MM.1S (cell line): ENCODE measurements around the gene RAB44.

Source experiments
- DNase-seq: peaks from one replicate; pipeline ENCODE4 v3.0.0-alpha.2; 2015
- H2AFZ ChIP-seq: fragments of 300-600 bp; sonication (generic); 2 replicates; pipeline ENCODE4 v1.6.0; 2016; ENCODE audit warnings: antibody characterized with exemption, low read length
- H3F3A ChIP-seq: fragments of 300-600 bp; sonication (generic); 2 replicates; pipeline ENCODE4 v1.6.1; 2016; ENCODE audit warnings: mild to moderate bottlenecking, antibody characterized with exemption, low read length, moderate library complexity, mixed read lengths; ENCODE audit not compliant: insufficient read depth
- H3K27ac ChIP-seq: fragments of 300-600 bp; sonication (generic); 2 replicates; pipeline ENCODE4 v1.5.1; 2016; ENCODE audit warnings: mild to moderate bottlenecking, low read length
- H3K27me3 ChIP-seq: fragments of 300-600 bp; sonication (generic); replicated peaks from 2 replicates; pipeline ENCODE4 v1.6.0; 2016; ENCODE audit warnings: low read length; ENCODE audit not compliant: insufficient read depth
- H3K36me3 ChIP-seq: fragments of 300-600 bp; sonication (generic); replicated peaks from 2 replicates; pipeline ENCODE4 v1.6.1; 2016; ENCODE audit warnings: mild to moderate bottlenecking, low read length, mixed read lengths; ENCODE audit not compliant: insufficient read depth
- H3K4me1 ChIP-seq: fragments of 300-600 bp; sonication (generic); 2 replicates; pipeline ENCODE4 v1.6.1; 2016; ENCODE audit warnings: low read length, mixed read lengths
- H3K4me2 ChIP-seq: fragments of 300-600 bp; sonication (generic); 2 replicates; pipeline ENCODE4 v1.6.0; 2016; ENCODE audit warnings: low read depth, low read length
- H3K4me3 ChIP-seq: fragments of 300-600 bp; sonication (generic); 2 replicates; pipeline ENCODE4 v1.5.1; 2016; ENCODE audit warnings: low read length, mixed read lengths
- H3K79me2 ChIP-seq: fragments of 300-600 bp; sonication (generic); 2 replicates; pipeline ENCODE4 v1.6.1; 2016; ENCODE audit warnings: mixed run types, low read length, mixed read lengths
- H3K9ac ChIP-seq: fragments of 300-600 bp; sonication (generic); 2 replicates; pipeline ENCODE4 v1.6.1; 2016; ENCODE audit warnings: low read length, mixed read lengths
- H3K9me2 ChIP-seq: fragments of 300-600 bp; sonication (generic); replicated peaks from 2 replicates; pipeline ENCODE4 v1.6.1; 2016; ENCODE audit warnings: mild to moderate bottlenecking, low read length, mixed read lengths; ENCODE audit not compliant: insufficient read depth
- H3K9me3 ChIP-seq: fragments of 300-600 bp; sonication (generic); replicated peaks from 2 replicates; pipeline ENCODE4 v1.6.1; 2016; ENCODE audit warnings: mild to moderate bottlenecking, low read length, mixed read lengths; ENCODE audit not compliant: insufficient read depth
- H4K20me1 ChIP-seq: fragments of 300-600 bp; sonication (generic); 2 replicates; pipeline ENCODE4 v1.6.1; 2016; ENCODE audit warnings: mild to moderate bottlenecking, low read length, moderate library complexity, mixed read lengths; ENCODE audit not compliant: insufficient read depth
- EZH2 ChIP-seq: fragments of 300-600 bp; sonication (generic); optimal IDR thresholded peaks from 2 replicates; pipeline ENCODE3; 2017; ENCODE audit warnings: low read depth, mild to moderate bottlenecking, antibody characterized with exemption, low read length, mixed read lengths
- EZH2phosphoT487 ChIP-seq: fragments of 300-600 bp; sonication (generic); IDR thresholded peaks from 2 replicates; pipeline ENCODE4 v1.6.1; 2018; ENCODE audit warnings: antibody characterized with exemption, low read length
- TF ChIP-seq, protein P1 (sequence below): fragments of 300-600 bp; sonication (generic); IDR thresholded peaks from 2 replicates; pipeline ENCODE4 v1.5.1; 2016; ENCODE audit warnings: antibody characterized with exemption, low read length, mixed read lengths

RAB44 gene

DNA sequence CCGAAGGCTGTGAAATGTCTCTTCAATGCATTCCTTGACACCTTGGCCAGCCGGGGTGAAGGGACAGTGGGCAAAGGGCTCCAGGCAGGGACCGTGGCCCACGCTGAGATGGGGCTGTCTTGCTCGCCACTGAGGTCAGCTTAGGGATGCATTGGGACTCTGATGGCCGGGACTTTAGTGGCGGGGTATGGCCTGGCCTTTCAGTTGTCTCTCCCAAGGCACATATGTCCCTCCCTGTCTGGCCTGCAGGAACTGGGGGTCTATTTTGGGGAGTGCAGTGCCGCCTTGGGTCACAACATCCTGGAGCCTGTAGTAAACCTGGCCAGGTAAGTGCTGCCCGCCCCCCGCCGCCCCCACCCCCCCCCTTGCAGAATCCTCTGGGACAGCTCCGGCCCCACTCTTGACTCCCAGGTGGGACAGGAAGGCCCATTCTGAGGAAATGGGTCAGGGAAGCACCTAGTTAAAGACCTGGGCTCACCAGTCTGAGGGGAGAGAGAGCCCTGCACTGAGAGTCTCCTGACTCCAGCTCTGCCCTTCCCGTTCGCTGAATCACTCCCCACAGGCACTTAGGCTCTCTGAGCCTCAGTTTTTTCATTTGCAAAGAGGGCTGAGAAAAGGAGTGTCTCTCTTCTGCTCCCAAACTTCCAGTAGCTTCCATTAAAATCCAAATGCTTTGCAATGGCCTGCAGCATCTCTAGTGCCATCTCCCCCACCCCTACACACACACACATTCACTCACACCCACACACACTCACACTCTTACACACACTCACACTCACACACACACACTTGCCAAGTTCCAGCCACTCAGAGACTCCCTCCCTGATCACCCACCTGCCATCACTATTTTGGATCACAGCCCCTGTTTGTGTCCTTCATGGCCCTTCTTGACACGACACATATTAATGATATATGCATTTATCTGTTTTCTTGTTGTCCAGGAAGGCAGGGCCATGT, 33.1 kb downstream of the RAB44 start:
- no peak for DNase-seq
- H3K9me3 ChIP-seq, result no peaks in the 10 kb centered on the region

GRCh38 chr6:36731622-36732310, 34.1 kb downstream of the RAB44 start:
- H3K9me2 ChIP-seq, result no peaks in the 10 kb centered on the region
- H3F3A ChIP-seq, result no peaks in the 10 kb centered on the region; the same call in 1 of the 2 replicates
- no peaks in the 10 kb centered on the region for H3K27me3 ChIP-seq
- no peaks in the 10 kb centered on the region for H3K9me3 ChIP-seq
- no peak overlapping the region for H3K9ac ChIP-seq
- H4K20me1 ChIP-seq, result no peaks in the 10 kb centered on the region
- no peak overlapping the region for H3K4me2 ChIP-seq
- H3K79me2 ChIP-seq, result no peaks in the 10 kb centered on the region
- no peak overlapping the region for H3K4me3 ChIP-seq
- H3K4me1 ChIP-seq, result peaks cover 15% of the 10 kb centered on the region
- no peak overlapping the region for H3K27ac ChIP-seq
- TF ChIP-seq EZH2, result no peak
- TF ChIP-seq, protein P1, sequence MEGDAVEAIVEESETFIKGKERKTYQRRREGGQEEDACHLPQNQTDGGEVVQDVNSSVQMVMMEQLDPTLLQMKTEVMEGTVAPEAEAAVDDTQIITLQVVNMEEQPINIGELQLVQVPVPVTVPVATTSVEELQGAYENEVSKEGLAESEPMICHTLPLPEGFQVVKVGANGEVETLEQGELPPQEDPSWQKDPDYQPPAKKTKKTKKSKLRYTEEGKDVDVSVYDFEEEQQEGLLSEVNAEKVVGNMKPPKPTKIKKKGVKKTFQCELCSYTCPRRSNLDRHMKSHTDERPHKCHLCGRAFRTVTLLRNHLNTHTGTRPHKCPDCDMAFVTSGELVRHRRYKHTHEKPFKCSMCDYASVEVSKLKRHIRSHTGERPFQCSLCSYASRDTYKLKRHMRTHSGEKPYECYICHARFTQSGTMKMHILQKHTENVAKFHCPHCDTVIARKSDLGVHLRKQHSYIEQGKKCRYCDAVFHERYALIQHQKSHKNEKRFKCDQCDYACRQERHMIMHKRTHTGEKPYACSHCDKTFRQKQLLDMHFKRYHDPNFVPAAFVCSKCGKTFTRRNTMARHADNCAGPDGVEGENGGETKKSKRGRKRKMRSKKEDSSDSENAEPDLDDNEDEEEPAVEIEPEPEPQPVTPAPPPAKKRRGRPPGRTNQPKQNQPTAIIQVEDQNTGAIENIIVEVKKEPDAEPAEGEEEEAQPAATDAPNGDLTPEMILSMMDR, result no peak
- no peak for TF ChIP-seq EZH2phosphoT487
- no peak for DNase-seq
- no peak overlapping the region for H2AFZ ChIP-seq
- H3K36me3 ChIP-seq, result no peaks in the 10 kb centered on the region

More for the DNA sequence above, 33.1 kb downstream of the RAB44 start:
- no peak overlapping the region for H3K27ac ChIP-seq
- H3K9me2 ChIP-seq, result no peaks in the 10 kb centered on the region
- no peaks in the 10 kb centered on the region for H3K79me2 ChIP-seq
- H2AFZ ChIP-seq, result no peak overlapping the region
- H3K4me2 ChIP-seq, result no peak overlapping the region
- no peaks in the 10 kb centered on the region; the same call in 1 of the 2 replicates for H3F3A ChIP-seq
- H4K20me1 ChIP-seq, result no peaks in the 10 kb centered on the region
- no peaks in the 10 kb centered on the region for H3K27me3 ChIP-seq
- TF ChIP-seq EZH2 (no peak), EZH2phosphoT487 (no peak)
- TF ChIP-seq, protein P1, result no peak
- no peak overlapping the region for H3K9ac ChIP-seq
- H3K4me3 ChIP-seq, result no peak overlapping the region
- H3K36me3 ChIP-seq, result no peaks in the 10 kb centered on the region
- H3K4me1 ChIP-seq, result peaks cover 26% of the 10 kb centered on the region

DNA sequence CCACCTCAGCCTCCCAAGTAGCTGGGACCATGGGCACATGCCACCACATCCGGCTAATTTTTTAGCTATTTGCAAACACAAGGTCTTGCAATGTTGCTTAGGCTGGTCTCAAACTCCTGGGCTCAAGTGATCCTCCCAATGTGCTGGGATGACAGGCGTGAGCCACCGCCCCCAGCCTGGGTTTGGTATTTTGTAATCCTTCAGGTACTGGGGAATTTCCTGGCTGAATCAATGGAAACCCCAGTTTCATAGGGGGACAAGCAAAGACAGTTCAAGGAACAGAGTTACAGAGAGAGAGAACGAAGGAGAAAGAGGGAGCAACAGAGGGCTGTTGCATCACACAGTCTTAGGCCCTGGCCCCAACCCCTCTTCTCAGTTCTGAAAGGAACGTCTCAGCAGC, 35.7 kb downstream of the RAB44 start:
- Histone ChIP-seq H3K79me2 (no peaks in the 10 kb centered on the region), H3K27me3 (no peaks in the 10 kb centered on the region), H3K4me1 (0 out of 2 replicates have a peak, but pooled peaks cover under 1% of the 10 kb centered on the region), H3K36me3 (no peaks in the 10 kb centered on the region), H3K4me3 (no peak overlapping the region), H2AFZ (no peak overlapping the region), H3K4me2 (no peak overlapping the region), H3K9ac (no peak overlapping the region), H3K9me2 (no peaks in the 10 kb centered on the region), H4K20me1 (no peaks in the 10 kb centered on the region), H3K9me3 (no peaks in the 10 kb centered on the region), H3F3A (no peaks in the 10 kb centered on the region), H3K27ac (no peak overlapping the region)
- DNase-seq, result no peak
- no peak for TF ChIP-seq EZH2
- TF ChIP-seq EZH2phosphoT487, result no peak
- TF ChIP-seq, protein P1, result no peak
